K562 (cell line): Measurements from ENCODE around the gene SLC28A3. TPM values are rescaled to one million over a fixed set of nuclear protein-coding genes. Genes with fewer than 3 reads are reported as not detected.

Experiments
- ATAC-seq: fragments of 200-7000 bp; cut with Tn5 transposase; 3 replicates; pipeline ENCODE4 v1.9.1; 2020; ENCODE audit warnings: moderate library complexity
- BruUV-seq: library from RNA; stranded (reverse); fragments of 400-500 nt; replicated peaks from 2 replicates; lab custom pipeline; 2021; lab: Mats Ljungman, UMichigan
- CTCF ChIA-PET: fragments of 300-600 bp; formaldehyde crosslinking; extraction: SDS; loops from one replicate; lab custom pipeline; 2021; ENCODE audit warnings: low intra/inter-chr PET ratio; lab: Yijun Ruan, JAX
- POLR2A ChIA-PET: fragments of 300-600, 350-650 bp; sonication (Branson Sonifier 250); formaldehyde crosslinking; extraction: SDS; loops from one replicate; lab custom pipeline; 2021; ENCODE audit warnings: antibody characterized with exemption, inconsistent platforms; lab: Yijun Ruan, JAX
- DNase-seq, 4 experiments: peaks; one replicate each; pipeline versions ENCODE4 v3.0.0 to v3.0.0-alpha.2; 2011 to 2018; ENCODE audit warnings: low spot score in 3 of 4, mixed read lengths in 3 of 4; ENCODE audit errors: extremely low read depth in 1 of 4
- FAIRE-seq: peaks from 2 replicates; lab custom pipeline; 2011; peaks lifted over from hg19 to GRCh38; lab: Jason Lieb, UNC
- H2AFZ ChIP-seq: 2 replicates; pipeline ENCODE4 v1.6.0; 2011; ENCODE audit warnings: low read depth, low read length, control low read depth, inconsistent platforms
- H3K27ac ChIP-seq: fragments of 200-600 bp; 3 replicates; pipeline ENCODE4 v1.8.0; 2011; ENCODE audit warnings: low read depth, mild to moderate bottlenecking, control low read depth, inconsistent platforms, low read length, moderate library complexity, mixed read lengths; ENCODE audit errors: extremely low read depth
- H3K27me3 ChIP-seq, 2 experiments: fragments of 300-600 bp in 1 of 2; 2 replicates in 1 of 2; 3 replicates in 1 of 2; pipeline versions ENCODE4 v1.6.0 to v1.8.0; 2011; ENCODE audit warnings: inconsistent platforms in 2 of 2, low read length in 2 of 2, mild to moderate bottlenecking in 1 of 2, mixed read lengths in 1 of 2, moderate library complexity in 1 of 2; ENCODE audit not compliant: control insufficient read depth in 2 of 2, insufficient read depth in 2 of 2
- H3K36me3 ChIP-seq: fragments of 300-600 bp; 3 replicates; pipeline ENCODE4 v1.8.0; 2011; ENCODE audit warnings: mild to moderate bottlenecking, low read length, inconsistent platforms; ENCODE audit not compliant: control insufficient read depth, insufficient read depth
- H3K4me1 ChIP-seq, 2 experiments: fragments of 200-600 bp in 1 of 2; replicated peaks in 1 of 2; 2 replicates in 1 of 2; 3 replicates in 1 of 2; pipeline versions ENCODE4 v1.5.1 to v1.8.0; 2011; ENCODE audit warnings: inconsistent platforms in 2 of 2, low read length in 2 of 2, mild to moderate bottlenecking in 1 of 2, mixed read lengths in 1 of 2, moderate library complexity in 1 of 2; ENCODE audit not compliant: control insufficient read depth in 2 of 2, insufficient read depth in 2 of 2
- H3K4me2 ChIP-seq: 2 replicates; pipeline ENCODE4 v1.6.1; 2011; ENCODE audit warnings: low read length, control low read depth, inconsistent platforms, mixed read lengths; ENCODE audit not compliant: insufficient read depth
- H3K4me3 ChIP-seq: fragments of 200-600 bp; sonication (generic), shearing (Covaris generic); 2 replicates; pipeline ENCODE4 v1.5.1; 2016; ENCODE audit warnings: control low read depth, inconsistent platforms
- H3K79me2 ChIP-seq: fragments of 200-600 bp; 3 replicates; pipeline ENCODE4 v1.8.0; 2011; ENCODE audit warnings: low read length, inconsistent platforms; ENCODE audit not compliant: control insufficient read depth, insufficient read depth
- H3K9ac ChIP-seq, 2 experiments: 2 replicates each; pipeline versions ENCODE4 v1.6.0 to v1.6.1; 2011; ENCODE audit warnings: low read depth in 2 of 2, low read length in 2 of 2, control low read depth in 1 of 2, inconsistent platforms in 1 of 2, mild to moderate bottlenecking in 1 of 2, mixed read lengths in 1 of 2; ENCODE audit not compliant: insufficient read depth in 1 of 2
- H3K9me1 ChIP-seq: one replicate; pipeline ENCODE4 v1.6.0; 2011; ENCODE audit warnings: inconsistent platforms, mild to moderate bottlenecking, low read length, moderate library complexity; ENCODE audit not compliant: control insufficient read depth, insufficient read depth
- H3K9me3 ChIP-seq: replicated peaks from 2 replicates; pipeline ENCODE4 v1.5.1; 2011; ENCODE audit warnings: low read depth, low read length, inconsistent platforms; ENCODE audit not compliant: control insufficient read depth, insufficient read depth
- H4K20me1 ChIP-seq: replicated peaks from 2 replicates; pipeline ENCODE4 v1.6.1; 2011; ENCODE audit warnings: low read length, inconsistent platforms, mixed read lengths; ENCODE audit not compliant: control insufficient read depth, insufficient read depth
- PHB2 ChIP-seq: fragments of 450-650 bp; IDR thresholded peaks from 2 replicates; pipeline ENCODE4 v1.6.1; 2017; ENCODE audit warnings: low read depth
- RFX1 ChIP-seq: fragments of 450-650 bp; IDR thresholded peaks from 2 replicates; pipeline ENCODE4 v1.6.1; 2016; ENCODE audit warnings: mild to moderate bottlenecking, moderate library complexity
- SRF ChIP-seq, 2 experiments: fragments of 250-450, 450-650 bp in 1 of 2; sonication (Bioruptor Pico) in 1 of 2; sonication (generic) in 1 of 2; formaldehyde crosslinking; IDR thresholded peaks; 2 replicates each; pipeline versions ENCODE4 v1.5.0 to v1.5.1; 2020 to 2022; ENCODE audit warnings: mild to moderate bottlenecking in 1 of 2, missing genetic modification reagents in 1 of 2
- SRSF7 ChIP-seq: fragments of 200-400 bp; formaldehyde crosslinking; optimal IDR thresholded peaks from 2 replicates; pipeline ENCODE3; 2017; ENCODE audit warnings: mild to moderate bottlenecking, low read depth, low read length
- TCF15 ChIP-seq: fragments of 250-450 bp; sonication (Bioruptor Pico); IDR thresholded peaks from 2 replicates; pipeline ENCODE4 v1.8.0; 2022; ENCODE audit warnings: moderate library complexity, mild to moderate bottlenecking, inconsistent platforms
- ZBTB1 ChIP-seq: sonication (generic); formaldehyde crosslinking; IDR thresholded peaks from 2 replicates; pipeline ENCODE4 v1.8.1; 2023; ENCODE audit warnings: missing genetic modification reagents, low read depth, mild to moderate bottlenecking, borderline replicate concordance
- ZFP1 ChIP-seq: fragments of 450-650 bp; formaldehyde crosslinking; IDR thresholded peaks from 2 replicates; pipeline ENCODE4 v1.4.0; 2020; ENCODE audit warnings: mild to moderate bottlenecking, mixed read lengths
- ZNF143 ChIP-seq: sonication (generic); formaldehyde crosslinking; IDR thresholded peaks from 2 replicates; pipeline ENCODE4 v1.9.0; 2022; ENCODE audit warnings: mild to moderate bottlenecking, missing genetic modification reagents
- WGBS: fragments of 100-300 bp; shearing (Covaris generic); methylation state at CpG from one replicate; pipeline ENCODE4 v1.1.6; 2016; ENCODE audit warnings: low coverage, mixed read lengths; ENCODE audit not compliant: insufficient coverage; ENCODE audit errors: missing lambda C conversion rate; 5-methylcytosine and 5-hydroxymethylcytosine counted together
- in situ Hi-C: fragments of 300-500 bp; cut with MboI; formaldehyde crosslinking; loops from 4 replicates; pipeline ENCODE4 v1.15.0; 2018; ENCODE audit warnings: inconsistent platforms, mixed read lengths
- intact Hi-C: fragments of 100-400 bp; cut with micrococcal nuclease; formaldehyde crosslinking; loops from 2 replicates; pipeline ENCODE4 v1.14.2; 2022
- polyA plus RNA-seq, 8 experiments: library from polyadenylated mRNA; depleted of rRNA in 4 of 8; stranded (reverse) in 5 of 8; unstranded in 3 of 8; fragments of >200 nt; fragmentation: Nextera tagmentation in 2 of 8; fragmentation: Illumina TruSeq in 1 of 8; extraction: Ambion mirVana in 2 of 8; extraction: Trizol in 1 of 8; gene quantifications; 2 replicates each; pipeline versions ENCODE4 v1.2.1 to v1.2.3, GENCODE V29; 2011 to 2014; ENCODE audit warnings: inconsistent platforms in 1 of 8, missing spikeins in 1 of 8
- total RNA-seq, 7 experiments: library from RNA; depleted of rRNA in 6 of 7; stranded (reverse); fragments of >200 nt in 6 of 7; fragmentation: Illumina TruSeq in 2 of 7; extraction: Trizol in 2 of 7; gene quantifications; 2 replicates each; pipeline versions ENCODE4 v1.2.1 to v1.2.3, GENCODE V29; 2011 to 2021; ENCODE audit warnings: low replicate concordance in 1 of 7

The SLC28A3 gene
- total and polyA plus RNA-seq, 9 of the 15 experiments (the other 6 are each of a cell fraction or from before 2014, with no cell fraction given): not detected

GRCh38 chr9:84271531-84271900 is 69.0 kb downstream of the SLC28A3 start:
- Histone ChIP-seq H3K4me1 (no peaks in the 10 kb centered on the region; a peak in 1 of 5 replicates), H3K27me3 (peaks cover 4 to 13% of the 10 kb centered on the region in 2 experiments; a peak in 3 of 5 replicates), H3K79me2 (no peaks in the 10 kb centered on the region), H4K20me1 (no peaks in the 10 kb centered on the region), H3K9ac (no peak overlapping the region), H3K4me2 (no peak overlapping the region), H3K36me3 (no peaks in the 10 kb centered on the region), H3K4me3 (no peak overlapping the region), H3K9me3 (no peaks in the 10 kb centered on the region), H3K27ac (no peak overlapping the region), H3K9me1 (no peaks in the 10 kb centered on the region), H2AFZ (no peak overlapping the region)
- peak in 1 of 4 experiments; percentile 1 for DNase-seq
- no peak for FAIRE-seq
- in situ Hi-C loops (no loop called here), intact Hi-C loops (no loop called here)
- CTCF ChIA-PET: no interaction called here
- no peak for ATAC-seq
- TF ChIP-seq RFX1: peak; percentile 84
- no peak for TF ChIP-seq SRSF7
- TF ChIP-seq ZNF143 (CRISPR knock-in tag): no peak
- no peak for TF ChIP-seq ZBTB1
- under 1% methylated on average over 17 of the region's 17 CpGs for WGBS
- POLR2A ChIA-PET: no interaction called here
- BruUV-seq: no TSS peak

GRCh38 chr9:84270847-84271530 is 69.6 kb downstream of the SLC28A3 start:
- H3K4me1 ChIP-seq: no peaks in the 10 kb centered on the region; a peak in 1 of 5 replicates
- H4K20me1 ChIP-seq: no peaks in the 10 kb centered on the region
- peaks cover 4 to 13% of the 10 kb centered on the region in 2 experiments; a peak in 3 of 5 replicates for H3K27me3 ChIP-seq
- 2% methylated on average over 9 of the region's 9 CpGs for WGBS
- ChIA-PET POLR2A (no interaction called here), CTCF (no interaction called here)
- ATAC-seq: no peak
- H3K4me2 ChIP-seq: no peak overlapping the region
- H3K4me3 ChIP-seq: no peak overlapping the region
- H3K79me2 ChIP-seq: no peaks in the 10 kb centered on the region
- no peak overlapping the region for H3K27ac ChIP-seq
- H3K9me1 ChIP-seq: no peaks in the 10 kb centered on the region
- no peak for DNase-seq
- BruUV-seq: no TSS peak
- no peak overlapping the region for H3K9ac ChIP-seq
- TF ChIP-seq SRF (CRISPR knock-in tag; IDR thresholded peaks at IDR 0.05): no peak
- no peak for TF ChIP-seq PHB2
- no peak for TF ChIP-seq ZFP1 (CRISPR knock-in tag)
- TF ChIP-seq TCF15 (CRISPR knock-in tag): no peak
- intact Hi-C loops (no loop called here), in situ Hi-C loops (no loop called here)
- H3K36me3 ChIP-seq: no peaks in the 10 kb centered on the region
- no peak for FAIRE-seq
- no peaks in the 10 kb centered on the region for H3K9me3 ChIP-seq
- no peak overlapping the region for H2AFZ ChIP-seq
